PC-3 (cell line): Measurements from ENCODE around the gene FHIP1A. TPM values are rescaled to one million over a fixed set of nuclear protein-coding genes. Genes with fewer than 3 reads are reported as not detected.
A peak's percentile ranks its signal among the peaks of the same experiment; 100 is the strongest.

Experiments
- ATAC-seq: fragments of 200-7000 bp; cut with Tn5 transposase; 2 replicates; pipeline ENCODE4 v1.9.1; 2020; ENCODE audit warnings: mild to moderate bottlenecking, moderate library complexity
- BruUV-seq: library from RNA; stranded (reverse); fragments of 400-500 nt; replicated peaks from 2 replicates; lab custom pipeline; 2021; lab: Mats Ljungman, UMichigan
- CTCF ChIA-PET: fragments of 300-600 bp; sonication (Branson Sonifier 250); formaldehyde crosslinking; loops from one replicate; lab custom pipeline; 2022; ENCODE audit warnings: antibody characterized with exemption; lab: Charles Lee
- POLR2A ChIA-PET: fragments of 300-600 bp; sonication (Branson Sonifier 250); formaldehyde crosslinking; loops from one replicate; lab custom pipeline; 2022; ENCODE audit warnings: antibody characterized with exemption; ENCODE audit not compliant: unreplicated experiment; lab: Charles Lee
- DNase-seq: peaks from one replicate; pipeline ENCODE4 v3.0.0-alpha.2; 2015
- H2AFZ ChIP-seq: fragments of 300-600 bp; sonication (generic); 2 replicates; pipeline ENCODE4 v1.6.0; 2016; ENCODE audit warnings: antibody characterized with exemption, low read length
- H3F3A ChIP-seq: fragments of 300-600 bp; sonication (generic); one replicate; pipeline ENCODE4 v1.6.0; 2017; ENCODE audit warnings: antibody characterized with exemption, low read length, control low read depth, mild to moderate bottlenecking; ENCODE audit not compliant: unreplicated experiment
- H3K27ac ChIP-seq: fragments of 300-600 bp; sonication (generic); 2 replicates; pipeline ENCODE4 v1.5.1; 2016; ENCODE audit warnings: mild to moderate bottlenecking, low read length
- H3K27me3 ChIP-seq: fragments of 300-600 bp; sonication (generic); 2 replicates; pipeline ENCODE4 v1.6.1; 2016; ENCODE audit warnings: low read length, mixed read lengths
- H3K36me3 ChIP-seq: fragments of 300-600 bp; sonication (generic); 2 replicates; pipeline ENCODE4 v1.6.1; 2016; ENCODE audit warnings: low read depth, mixed run types, low read length, mixed read lengths
- H3K4me1 ChIP-seq: fragments of 300-600 bp; sonication (generic); 2 replicates; pipeline ENCODE4 v1.5.1; 2016; ENCODE audit warnings: low read length; ENCODE audit not compliant: insufficient read depth
- H3K4me2 ChIP-seq: fragments of 300-600 bp; sonication (generic); 2 replicates; pipeline ENCODE4 v1.6.0; 2016; ENCODE audit warnings: low read length
- H3K4me3 ChIP-seq: fragments of 300-600 bp; sonication (generic); 2 replicates; pipeline ENCODE4 v1.5.1; 2016; ENCODE audit warnings: mild to moderate bottlenecking, low read length, mixed read lengths
- H3K79me2 ChIP-seq: fragments of 300-600 bp; sonication (generic); 2 replicates; pipeline ENCODE4 v1.6.1; 2017; ENCODE audit warnings: low read length, mixed read lengths
- H3K9ac ChIP-seq: fragments of 300-600 bp; sonication (generic); 2 replicates; pipeline ENCODE4 v1.6.0; 2016; ENCODE audit warnings: mild to moderate bottlenecking, low read length
- H3K9me2 ChIP-seq: fragments of 300-600 bp; sonication (generic); replicated peaks from 2 replicates; pipeline ENCODE4 v1.6.1; 2016; ENCODE audit warnings: mixed run types, low read length, mixed read lengths
- H3K9me3 ChIP-seq: fragments of 300-600 bp; sonication (generic); 2 replicates; pipeline ENCODE4 v1.6.1; 2016; ENCODE audit warnings: low read length, mixed read lengths
- H4K20me1 ChIP-seq: fragments of 300-600 bp; sonication (generic); 2 replicates; pipeline ENCODE4 v1.6.1; 2016; ENCODE audit warnings: low read length, mixed read lengths
- CTCF ChIP-seq: fragments of 300-600 bp; sonication (generic); conservative IDR thresholded peaks from 2 replicates; pipeline ENCODE4 v1.5.1; 2017; ENCODE audit warnings: antibody characterized with exemption, low read depth, mild to moderate bottlenecking, low read length
- EZH2 ChIP-seq: fragments of 300-600 bp; sonication (generic); IDR thresholded peaks from one replicate; pipeline ENCODE4 v1.6.1; 2017; ENCODE audit warnings: antibody characterized with exemption, mild to moderate bottlenecking, low read length; ENCODE audit not compliant: unreplicated experiment
- EZH2phosphoT487 ChIP-seq: fragments of 300-600 bp; sonication (generic); IDR thresholded peaks from 2 replicates; pipeline ENCODE4 v1.6.1; 2018; ENCODE audit warnings: mild to moderate bottlenecking, antibody characterized with exemption, low read length, borderline replicate concordance
- intact Hi-C: fragments of 100-400 bp; cut with micrococcal nuclease; formaldehyde crosslinking; loops from 2 replicates; pipeline ENCODE4 v1.9.0; 2023
- total RNA-seq: library from RNA; depleted of rRNA; stranded (reverse); fragments of >200 nt; gene quantifications from 2 replicates; pipeline ENCODE4 v1.2.3, GENCODE V29; 2014

The FHIP1A gene
- total RNA-seq, 1 experiment from 2014 or later: 11.3 TPM

- Histone ChIP-seq H3K4me3 (no peak overlapping the region), H4K20me1 (no peaks in the 10 kb centered on the region), H3K9me3 (no peaks in the 10 kb centered on the region), H3K4me2 (no peak overlapping the region), H3K27me3 (no peaks in the 10 kb centered on the region), H3K36me3 (no peaks in the 10 kb centered on the region), H3F3A (no peaks in the 10 kb centered on the region), H3K27ac (no peak overlapping the region), H2AFZ (no peak overlapping the region), H3K4me1 (no peaks in the 10 kb centered on the region), H3K79me2 (no peaks in the 10 kb centered on the region), H3K9me2 (no peaks in the 10 kb centered on the region), H3K9ac (no peak overlapping the region)
- DNase-seq: no peak
- ATAC-seq: no peak
- TF ChIP-seq EZH2 (no peak), EZH2phosphoT487 (no peak), CTCF (no peak)
- POLR2A ChIA-PET: no interaction called here
- BruUV-seq: no TSS peak
- CTCF ChIA-PET: no interaction called here
- intact Hi-C loops: no loop called here
These were observed 37.2 kb downstream of the FHIP1A start for GRCh38 chr4:151446208-151446607.

GRCh38 chr4:151454513-151454912 lies 45.5 kb downstream of the FHIP1A start:
- no TSS peak for BruUV-seq
- TF ChIP-seq EZH2phosphoT487: no peak
- no peak for TF ChIP-seq EZH2
- no peak for TF ChIP-seq CTCF
- Histone ChIP-seq H3K79me2 (no peaks in the 10 kb centered on the region), H3K9ac (no peak overlapping the region), H4K20me1 (no peaks in the 10 kb centered on the region), H3K4me1 (peaks cover 11% of the 10 kb centered on the region), H3K4me3 (no peak overlapping the region), H3K9me2 (no peaks in the 10 kb centered on the region), H3K36me3 (no peaks in the 10 kb centered on the region), H3K4me2 (no peak overlapping the region), H3K9me3 (no peaks in the 10 kb centered on the region), H2AFZ (no peak overlapping the region), H3F3A (no peaks in the 10 kb centered on the region), H3K27me3 (no peaks in the 10 kb centered on the region), H3K27ac (no peak overlapping the region)
- ChIA-PET POLR2A (interaction anchor here (0.6 kb wide), 1 partner anchor 515 kb away, joined by 3 read pairs; no protein-coding TSS in a partner anchor), CTCF (no interaction called here)
- no peak for ATAC-seq
- intact Hi-C loops: no loop called here
- DNase-seq: no peak

GRCh38 chr4:151455212-151455611 lies 46.2 kb downstream of the FHIP1A start:
- POLR2A ChIA-PET: no interaction called here

More at GRCh38 chr4:151455212-151455611, 46.2 kb downstream of the FHIP1A start:
- CTCF ChIA-PET: no interaction called here
- no peaks in the 10 kb centered on the region for H3K9me2 ChIP-seq
- ATAC-seq (no peak), DNase-seq (no peak)
- intact Hi-C loops: no loop called here
- BruUV-seq: no TSS peak
- TF ChIP-seq CTCF (0 out of 2 replicates have a peak, but pooled peaks have one; percentile 20), EZH2 (no peak)
- no peaks in the 10 kb centered on the region for H4K20me1 ChIP-seq
- no peaks in the 10 kb centered on the region for H3F3A ChIP-seq
- peaks cover 14% of the 10 kb centered on the region for H3K4me1 ChIP-seq
- H3K36me3 ChIP-seq: no peaks in the 10 kb centered on the region
- H3K27me3 ChIP-seq: no peaks in the 10 kb centered on the region
- H3K79me2 ChIP-seq: no peaks in the 10 kb centered on the region
- H2AFZ ChIP-seq: no peak overlapping the region
- H3K4me2 ChIP-seq: no peak overlapping the region
- no peaks in the 10 kb centered on the region for H3K9me3 ChIP-seq
- H3K4me3 ChIP-seq: no peak overlapping the region
- no peak overlapping the region for H3K27ac ChIP-seq
- H3K9ac ChIP-seq: no peak overlapping the region
